ENCODE measurements around the gene SETX.
A peak's percentile ranks its signal among the peaks of the same experiment; 100 is the strongest.

The SETX gene

GRCh38 chr9:132369421-132369820 lies 14.6 kb upstream of the SETX start:
- no peak for DNase-seq
- TF ChIP-seq GATA1 (IDR thresholded peaks at IDR 0.05; ENCODE audit: low read depth, low read length), result no peak
- TF ChIP-seq POLR2A (IDR thresholded peaks at IDR 0.05; ENCODE audit: low read length), result no peak

GRCh38 chr9:132367613-132368313 lies 13.0 kb upstream of the SETX start:
- TF ChIP-seq POLR2A (IDR thresholded peaks at IDR 0.05; ENCODE audit: low read length) (no peak), GATA1 (IDR thresholded peaks at IDR 0.05; ENCODE audit: low read depth, low read length) (no peak)
- no peak for DNase-seq

DNA sequence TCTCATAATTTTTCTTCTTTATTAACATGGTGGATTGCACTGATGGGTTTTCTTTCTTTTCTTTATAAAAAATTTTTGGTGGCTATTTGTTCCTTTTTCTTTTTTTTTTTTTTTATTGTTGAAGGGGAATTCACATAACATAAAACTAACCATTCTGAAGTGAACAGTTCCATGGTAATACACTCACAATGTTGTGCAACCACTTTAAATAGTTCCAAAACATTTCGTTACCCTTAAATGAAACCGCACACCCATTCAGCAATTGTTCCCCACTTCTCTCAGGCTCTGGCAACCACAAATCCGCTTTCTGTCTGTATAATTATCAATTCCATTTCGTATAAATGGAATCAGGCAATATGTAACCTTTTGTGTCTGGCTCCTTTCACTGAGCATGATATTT lies 11.7 kb upstream of the SETX start:
- TF ChIP-seq GATA1 (IDR thresholded peaks at IDR 0.05; ENCODE audit: low read depth, low read length), result no peak
- TF ChIP-seq POLR2A (IDR thresholded peaks at IDR 0.05; ENCODE audit: low read length), result no peak
- no peak for DNase-seq

DNA sequence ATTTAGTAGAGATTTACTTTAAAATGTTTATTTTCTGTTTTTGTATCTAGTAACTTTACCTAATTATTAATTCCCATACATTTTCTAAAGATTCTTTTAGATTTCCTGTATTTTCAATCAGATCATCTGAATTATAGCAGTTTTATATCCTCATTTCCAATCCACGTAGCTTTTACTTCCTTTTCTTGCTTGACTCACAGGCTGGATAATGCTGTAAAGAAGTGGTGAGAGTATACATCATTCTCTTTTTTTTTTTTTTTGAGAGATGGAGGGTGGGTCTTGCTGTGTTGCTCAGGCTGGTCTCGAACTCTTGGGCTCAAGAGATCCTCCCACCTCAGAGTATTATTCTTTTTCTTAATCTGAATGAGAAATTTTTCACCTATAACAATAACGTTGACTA lies 11.2 kb upstream of the SETX start:
- no peak for TF ChIP-seq POLR2A (IDR thresholded peaks at IDR 0.05; ENCODE audit: low read length)
- no peak for TF ChIP-seq GATA1 (IDR thresholded peaks at IDR 0.05; ENCODE audit: low read depth, low read length)
- no peak for DNase-seq

DNA sequence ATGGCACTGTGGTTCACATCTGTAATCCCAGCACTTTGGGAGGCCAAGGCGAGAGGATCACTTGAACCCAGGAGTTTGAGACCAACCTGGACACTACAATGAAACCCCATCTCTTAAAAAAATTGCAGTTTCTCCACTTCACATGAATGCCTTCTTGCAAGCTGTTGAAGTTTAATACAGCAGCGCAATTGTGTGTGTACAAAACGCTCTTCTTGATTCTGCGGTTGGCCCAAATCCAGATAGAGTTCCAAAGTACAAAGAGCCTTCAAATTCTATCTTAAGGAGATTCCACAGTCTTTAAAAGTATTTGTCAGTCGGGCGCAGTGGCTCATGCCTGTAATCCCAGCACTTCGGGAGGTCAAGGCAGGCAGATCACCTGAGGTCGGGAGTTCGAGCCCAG lies 9.3 kb upstream of the SETX start:
- no peak for DNase-seq
- TF ChIP-seq GATA1 (IDR thresholded peaks at IDR 0.05; ENCODE audit: low read depth, low read length) (no peak), POLR2A (IDR thresholded peaks at IDR 0.05; ENCODE audit: low read length) (no peak)

- no peak for DNase-seq
- TF ChIP-seq GATA1 (IDR thresholded peaks at IDR 0.05; ENCODE audit: low read depth, low read length) (no peak), POLR2A (IDR thresholded peaks at IDR 0.05; ENCODE audit: low read length) (no peak)
Measured at GRCh38 chr9:132357764-132358163, 3.0 kb upstream of the SETX start.

GRCh38 chr9:132356324-132356924 lies 1.6 kb upstream of the SETX start:
- TF ChIP-seq POLR2A (IDR thresholded peaks at IDR 0.05; ENCODE audit: low read length), result no peak
- no peak for TF ChIP-seq GATA1 (IDR thresholded peaks at IDR 0.05; ENCODE audit: low read depth, low read length)
- peak in 1 of 2 experiments; percentile 8 for DNase-seq

DNA sequence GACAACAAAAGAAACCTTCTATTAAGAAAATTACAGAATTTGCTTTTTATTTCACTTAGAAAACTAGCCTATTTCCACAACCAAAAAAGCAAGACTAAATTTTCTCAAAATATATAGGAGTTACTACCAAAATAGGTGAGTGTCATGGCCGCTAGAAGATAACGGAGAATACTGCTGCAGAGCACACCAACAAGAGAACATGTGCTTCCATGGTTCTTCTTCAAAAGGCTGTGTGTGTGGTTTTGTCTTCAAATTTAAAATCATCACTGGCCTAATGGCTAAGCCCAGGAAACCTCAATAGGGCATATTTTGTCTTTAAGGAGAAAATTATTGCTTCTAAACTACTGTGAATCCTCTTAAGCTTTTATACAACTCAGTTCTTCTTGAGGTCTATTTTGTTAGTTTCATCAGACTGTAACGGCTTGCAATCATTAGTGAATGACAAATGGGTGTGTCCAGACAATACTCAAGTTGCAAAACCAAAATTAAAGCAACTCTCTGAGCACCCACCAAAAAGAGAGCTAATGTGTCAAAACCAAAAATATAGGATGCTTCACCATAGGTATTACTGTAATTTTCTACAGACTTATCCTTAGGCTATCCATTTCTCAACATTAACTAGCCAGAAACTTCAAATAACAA lies 3.3 kb downstream of the SETX start:
- TF ChIP-seq GATA1 (IDR thresholded peaks at IDR 0.05; ENCODE audit: low read depth, low read length) (no peak), POLR2A (IDR thresholded peaks at IDR 0.05; ENCODE audit: low read length) (no peak)
- DNase-seq, result peak; percentile 26 to 52

- no peak for TF ChIP-seq POLR2A (IDR thresholded peaks at IDR 0.05; ENCODE audit: low read length)
- TF ChIP-seq GATA1 (IDR thresholded peaks at IDR 0.05; ENCODE audit: low read depth, low read length), result no peak
- DNase-seq, result peak; percentile 20 to 51
Measured at GRCh38 chr9:132350861-132351315, 3.9 kb downstream of the SETX start.

- DNase-seq, result no peak
- no peak for TF ChIP-seq POLR2A (IDR thresholded peaks at IDR 0.05; ENCODE audit: low read length)
- no peak for TF ChIP-seq GATA1 (IDR thresholded peaks at IDR 0.05; ENCODE audit: low read depth, low read length)
Measured at GRCh38 chr9:132348676-132349075, 6.1 kb downstream of the SETX start.

DNA sequence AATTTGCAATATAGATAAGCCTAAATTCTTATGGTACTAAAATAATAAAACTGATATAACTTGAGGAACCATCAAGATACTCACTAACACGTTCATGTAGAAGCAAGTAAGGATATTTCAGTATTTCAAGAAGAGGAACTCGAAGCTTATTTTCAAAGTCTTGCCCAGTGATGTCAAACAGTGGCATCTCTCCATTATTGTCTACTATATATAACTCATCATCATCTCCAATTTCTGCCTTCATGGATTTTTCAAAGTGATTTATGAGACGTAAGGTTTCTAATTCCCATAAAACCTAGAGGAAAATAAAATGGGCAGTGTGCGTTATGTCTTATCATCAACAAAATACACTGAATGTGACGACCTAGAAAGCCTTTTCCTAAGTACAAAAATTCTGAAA lies 8.6 kb downstream of the SETX start:
- no peak for DNase-seq
- no peak for TF ChIP-seq POLR2A (IDR thresholded peaks at IDR 0.05; ENCODE audit: low read length)
- TF ChIP-seq GATA1 (IDR thresholded peaks at IDR 0.05; ENCODE audit: low read depth, low read length), result no peak

GRCh38 chr9:132341177-132341840 lies 13.5 kb downstream of the SETX start:
- DNase-seq, result no peak
- TF ChIP-seq GATA1 (IDR thresholded peaks at IDR 0.05; ENCODE audit: low read depth, low read length) (no peak), POLR2A (IDR thresholded peaks at IDR 0.05; ENCODE audit: low read length) (no peak)

GRCh38 chr9:132334364-132334763 lies 20.4 kb downstream of the SETX start:
- DNase-seq, result no peak
- TF ChIP-seq GATA1 (IDR thresholded peaks at IDR 0.05; ENCODE audit: low read depth, low read length) (no peak), POLR2A (IDR thresholded peaks at IDR 0.05; ENCODE audit: low read length) (no peak)

GRCh38 chr9:132333556-132333955 lies 21.2 kb downstream of the SETX start:
- DNase-seq, result no peak
- TF ChIP-seq POLR2A (IDR thresholded peaks at IDR 0.05; ENCODE audit: low read length) (no peak), GATA1 (IDR thresholded peaks at IDR 0.05; ENCODE audit: low read depth, low read length) (no peak)

Data from erythroblast (primary cell).